NCI-H774 (cell line): Measurements from ENCODE around the gene LAMB1.
"Not testable (repeated sequence)": the region's sequence is repeated elsewhere in the genome, so short reads cannot be mapped to it uniquely, and the experiment has no call there.

ENCODE experiments used
- DNase-seq: peaks from one replicate; lab custom pipeline; 2025; lab: John Stamatoyannopoulos, UW

The LAMB1 gene

DNA sequence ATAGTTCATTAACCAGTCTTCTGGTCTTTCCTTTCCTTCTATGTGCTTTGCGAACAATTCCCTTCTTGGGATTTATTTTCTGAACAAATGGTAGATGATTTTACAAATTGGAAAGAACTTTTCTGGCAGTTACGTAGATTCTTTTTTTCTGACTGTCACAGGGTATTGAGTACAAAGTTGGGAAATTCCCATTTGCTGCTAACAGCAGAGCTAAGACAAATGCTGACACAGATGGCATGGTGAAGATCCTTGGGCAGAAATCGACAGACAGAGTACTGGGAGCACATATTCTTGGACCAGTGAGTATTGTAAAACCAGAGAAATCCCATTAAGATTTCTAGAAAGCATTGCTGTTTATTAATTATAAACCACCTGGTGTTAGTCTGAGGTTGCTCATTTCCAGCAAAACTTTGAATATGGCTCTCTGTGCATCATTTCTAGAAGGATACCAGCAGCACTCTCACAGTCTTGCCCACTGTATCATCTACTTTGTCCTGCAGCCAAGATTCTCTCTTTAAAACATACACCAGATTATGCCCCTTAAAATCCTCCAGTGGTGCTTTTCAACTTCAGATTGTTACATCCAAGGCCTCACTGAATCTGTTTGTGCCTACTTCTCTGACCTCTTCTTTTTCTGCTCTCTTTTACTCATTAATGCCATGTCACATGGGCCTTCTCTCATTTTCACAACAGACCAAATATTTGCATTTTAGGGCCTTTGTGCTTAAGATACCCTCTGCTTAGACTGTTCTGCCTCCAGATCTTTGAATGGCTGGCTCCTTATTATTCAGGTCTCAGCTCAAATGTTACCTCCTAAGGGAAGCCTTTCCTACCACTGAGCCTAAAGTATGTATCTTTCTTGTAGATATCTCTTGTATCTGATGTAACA, 85.0 kb downstream of the LAMB1 start:
- no peak for DNase-seq

DNA sequence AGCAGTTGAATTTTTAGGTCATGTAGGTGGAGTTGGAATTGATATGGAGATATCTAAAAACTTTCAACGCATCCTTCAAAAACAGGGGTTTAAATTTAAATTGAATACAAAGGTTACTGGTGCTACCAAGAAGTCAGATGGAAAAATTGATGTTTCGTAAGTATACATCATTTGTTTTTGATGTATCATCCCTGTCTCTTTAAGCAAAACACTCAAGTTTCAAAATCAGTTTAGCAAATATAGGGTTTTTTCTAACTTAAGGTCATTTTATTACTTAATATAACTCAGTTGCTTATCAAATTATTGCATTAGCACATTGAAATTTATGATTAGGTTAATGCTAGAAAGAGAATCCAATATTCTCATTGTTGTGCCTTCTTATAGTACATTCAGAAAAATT, 87.4 kb downstream of the LAMB1 start:
- no peak for DNase-seq

DNA sequence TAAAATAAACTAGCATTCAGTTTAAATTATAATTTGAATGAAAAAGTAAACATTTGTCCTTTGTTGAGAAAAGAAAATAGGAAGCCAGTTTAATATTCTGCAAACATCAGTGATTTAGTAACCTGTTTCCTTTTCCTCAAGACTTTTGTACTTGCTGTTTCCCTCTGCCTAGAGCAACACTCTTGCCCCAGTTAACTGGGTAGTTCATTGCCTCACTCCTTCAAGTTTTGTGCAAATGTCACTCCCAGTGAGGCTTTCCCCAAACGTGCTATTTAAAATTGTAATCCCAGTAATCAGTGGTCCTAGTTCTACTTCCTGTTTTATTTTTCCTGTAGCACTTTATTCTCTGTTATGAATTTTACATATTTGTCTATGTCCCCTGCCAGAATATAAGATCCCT, 88.1 kb downstream of the LAMB1 start:
- DNase-seq, result no peak

DNA sequence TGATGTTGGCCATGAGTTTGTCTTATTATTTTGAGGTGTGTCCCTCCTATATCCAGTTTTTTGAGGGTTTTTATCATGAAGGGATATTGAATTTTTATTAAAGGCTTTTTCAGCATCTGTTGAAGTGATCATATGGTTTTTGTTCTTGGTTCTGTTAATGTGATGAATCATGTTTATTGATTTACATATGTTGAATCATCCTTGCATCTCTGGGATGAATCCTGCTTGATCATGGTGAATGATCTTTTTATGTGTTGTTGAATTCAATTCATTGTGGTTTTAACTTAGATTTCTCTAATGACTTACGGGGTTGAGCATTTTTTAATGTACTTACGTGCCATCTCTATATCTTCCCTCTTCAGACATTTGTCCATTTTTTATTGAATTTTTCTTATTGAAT, 89.1 kb downstream of the LAMB1 start:
- DNase-seq, result no peak

DNA sequence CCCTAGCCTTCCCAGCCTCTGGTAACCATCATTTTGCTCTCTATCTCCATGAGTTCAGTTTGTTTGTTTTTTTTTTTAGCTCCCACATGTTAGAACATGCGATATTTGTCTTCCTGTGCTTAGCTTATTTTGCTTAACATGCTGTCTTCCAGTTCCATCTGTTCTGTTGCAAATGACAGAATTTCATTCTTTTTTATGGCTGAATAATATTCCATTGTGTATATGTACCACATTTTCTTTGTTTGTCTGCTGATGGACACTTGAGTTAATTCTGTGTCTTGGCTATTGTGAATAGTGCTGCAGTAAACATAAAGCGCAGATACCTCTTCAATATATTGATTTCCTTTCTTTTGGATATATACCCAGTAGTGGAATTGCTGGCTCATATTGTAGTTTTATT, 91.0 kb downstream of the LAMB1 start:
- no peak for DNase-seq

DNA sequence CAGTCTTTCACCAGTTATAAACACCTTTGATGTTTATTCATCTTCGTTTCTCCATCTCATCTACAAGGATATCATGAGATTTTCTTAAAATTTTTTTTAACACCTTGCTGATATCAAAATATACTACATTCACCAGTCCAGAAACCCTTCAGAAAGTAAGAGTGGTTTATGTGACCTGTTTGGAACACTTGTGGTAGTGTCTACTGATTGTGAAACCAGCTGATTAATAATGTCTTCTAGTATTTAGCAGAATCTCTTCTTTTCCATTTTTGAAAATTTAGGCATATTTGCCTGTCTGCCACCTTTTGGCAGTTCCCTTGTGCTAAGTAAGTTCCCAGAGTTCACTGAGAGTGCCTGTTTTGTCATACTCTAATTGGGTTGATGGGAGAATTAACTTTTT, 93.5 kb downstream of the LAMB1 start:
- DNase-seq, result no peak

DNA sequence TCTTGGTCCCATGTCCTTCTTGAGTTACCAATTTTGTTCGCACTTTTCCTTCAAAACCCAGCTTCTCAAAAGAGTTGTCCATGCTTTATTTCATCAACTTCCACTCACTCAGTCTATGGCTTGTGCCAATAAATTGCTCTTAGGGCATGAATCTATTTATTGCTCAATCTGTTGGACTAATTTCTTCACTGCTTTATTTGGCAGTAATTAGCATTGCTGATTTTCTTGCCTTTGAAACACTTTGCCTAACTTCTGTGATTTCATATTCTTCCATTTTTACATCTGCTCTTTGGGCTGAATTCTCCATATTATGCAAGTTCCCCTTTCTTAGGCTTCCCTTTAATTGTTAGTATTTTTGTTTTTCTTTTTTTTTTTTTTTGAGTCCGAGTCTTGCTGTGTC, 95.2 kb downstream of the LAMB1 start:
- no peak for DNase-seq

DNA sequence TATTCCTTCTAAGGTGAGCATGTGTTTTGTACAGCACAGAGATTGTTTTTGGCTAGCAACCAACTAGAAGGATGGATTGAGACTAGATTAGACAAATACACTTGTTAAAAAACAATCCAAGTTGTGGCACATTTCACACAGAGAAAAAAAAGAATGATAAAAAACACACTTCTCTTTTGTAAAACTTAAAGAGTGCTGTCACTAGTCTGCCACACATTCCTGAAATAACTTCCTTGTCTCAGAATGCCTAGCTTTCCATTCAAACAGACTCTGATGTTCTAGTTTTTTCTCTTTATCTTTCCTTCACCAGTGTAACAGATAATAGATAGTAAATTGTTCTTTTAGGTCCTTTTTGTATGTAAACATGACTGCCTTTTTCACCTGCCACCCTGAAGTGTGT, 100.6 kb downstream of the LAMB1 start:
- no peak for DNase-seq

DNA sequence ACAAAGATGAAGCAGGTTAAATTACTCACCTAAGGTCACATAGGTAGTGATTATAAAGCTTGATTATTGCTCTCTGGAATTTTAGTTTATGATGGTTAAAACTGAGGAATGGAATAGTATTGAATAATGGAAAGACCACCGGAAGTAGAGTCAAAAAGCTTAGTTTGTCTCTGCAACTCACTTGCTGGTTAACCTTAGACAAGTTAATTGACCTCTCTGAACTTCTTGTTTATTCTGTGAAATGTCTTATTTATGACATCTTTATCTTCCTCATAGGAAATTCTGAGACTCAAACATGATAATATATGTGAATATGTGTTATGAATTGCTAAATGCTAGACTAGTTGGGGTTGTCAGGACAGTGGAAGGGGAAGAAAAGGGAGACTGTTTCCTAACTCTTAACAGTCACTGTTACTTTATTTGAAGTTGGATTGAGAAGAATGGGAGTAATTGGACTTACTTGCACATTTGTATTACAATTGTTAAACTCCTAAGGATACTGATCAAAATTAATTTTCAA, 102.4 kb downstream of the LAMB1 start:
- no peak for DNase-seq

DNA sequence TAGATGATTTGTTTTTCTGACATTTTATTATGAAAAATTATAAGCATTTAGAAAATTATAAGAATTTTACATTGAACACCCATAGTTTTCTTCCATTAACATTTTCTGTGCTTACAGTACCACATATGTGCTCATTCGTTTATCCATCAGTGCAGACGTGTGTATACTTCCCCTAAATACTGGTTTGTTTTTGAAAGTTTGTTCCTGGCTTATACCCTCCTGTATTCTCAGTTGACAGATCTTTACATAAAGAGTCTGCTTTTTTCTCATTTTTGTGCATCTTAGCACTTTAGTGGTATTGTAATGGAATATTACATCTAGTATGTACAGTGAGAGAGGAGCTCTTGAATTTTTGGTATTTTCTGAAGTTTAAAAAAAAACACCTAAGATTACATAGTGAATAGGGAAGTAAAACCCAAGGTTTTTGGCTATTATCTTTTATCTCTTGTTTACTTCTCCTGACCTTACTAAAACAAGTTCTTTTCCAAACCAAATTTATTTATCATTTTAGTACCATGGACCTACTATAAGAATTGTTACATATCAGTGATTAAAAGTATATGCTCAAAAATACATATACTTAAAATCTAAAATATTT, 103.9 kb downstream of the LAMB1 start:
- no peak for DNase-seq

DNA sequence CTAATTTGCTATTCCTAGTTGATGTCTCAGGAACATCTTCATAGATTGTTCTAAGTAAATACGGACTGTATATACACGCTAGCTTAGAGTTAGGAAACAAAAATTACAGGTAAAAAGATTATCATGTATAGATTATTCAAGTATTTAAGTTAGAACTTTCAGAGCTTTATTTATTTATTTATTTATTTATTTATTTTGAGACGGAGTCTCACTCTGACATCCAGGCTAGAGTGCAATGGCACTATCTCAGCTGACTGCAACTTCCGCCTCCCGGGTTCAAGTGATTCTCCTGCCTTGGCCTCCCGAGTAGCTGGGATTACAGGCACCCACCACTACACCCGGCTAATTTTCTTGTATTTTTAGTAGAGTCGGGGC, 110.6 kb downstream of the LAMB1 start:
- not testable (repeated sequence) for DNase-seq

DNA sequence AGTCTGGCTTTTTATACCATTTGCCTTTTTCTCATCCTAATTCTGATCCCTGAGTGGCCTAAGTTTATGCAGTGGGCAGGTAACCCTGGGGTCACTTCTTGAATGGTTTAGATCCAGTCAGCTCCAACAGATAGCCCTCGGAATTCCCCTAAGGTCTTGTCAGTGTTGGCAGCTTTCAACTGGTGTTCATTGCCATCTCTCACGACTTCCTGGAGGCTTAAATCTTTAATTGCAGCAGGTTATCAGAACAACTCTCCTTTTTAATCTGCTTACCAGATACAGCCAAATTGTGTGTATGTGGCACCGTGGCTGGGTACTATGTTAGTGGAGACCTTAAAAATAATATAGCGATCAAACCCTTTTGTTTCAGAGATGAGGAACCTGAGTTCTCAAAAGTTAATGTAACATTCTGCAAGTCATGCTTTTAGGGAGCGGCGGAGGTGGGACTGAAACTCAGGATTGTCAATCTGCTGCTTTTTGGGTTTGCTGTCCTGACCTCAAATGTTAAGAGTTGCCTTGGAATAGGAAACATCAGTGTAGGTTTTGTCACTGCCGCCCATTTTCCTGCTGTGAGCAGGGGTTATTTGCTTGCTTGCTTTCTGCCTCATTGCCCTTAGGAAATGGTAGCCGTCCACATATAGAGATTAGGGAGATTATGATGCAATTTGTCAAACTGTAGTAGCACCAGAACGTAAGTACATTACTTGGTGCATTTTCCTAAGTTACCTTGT, 111.2 kb downstream of the LAMB1 start:
- DNase-seq, result no peak

DNA sequence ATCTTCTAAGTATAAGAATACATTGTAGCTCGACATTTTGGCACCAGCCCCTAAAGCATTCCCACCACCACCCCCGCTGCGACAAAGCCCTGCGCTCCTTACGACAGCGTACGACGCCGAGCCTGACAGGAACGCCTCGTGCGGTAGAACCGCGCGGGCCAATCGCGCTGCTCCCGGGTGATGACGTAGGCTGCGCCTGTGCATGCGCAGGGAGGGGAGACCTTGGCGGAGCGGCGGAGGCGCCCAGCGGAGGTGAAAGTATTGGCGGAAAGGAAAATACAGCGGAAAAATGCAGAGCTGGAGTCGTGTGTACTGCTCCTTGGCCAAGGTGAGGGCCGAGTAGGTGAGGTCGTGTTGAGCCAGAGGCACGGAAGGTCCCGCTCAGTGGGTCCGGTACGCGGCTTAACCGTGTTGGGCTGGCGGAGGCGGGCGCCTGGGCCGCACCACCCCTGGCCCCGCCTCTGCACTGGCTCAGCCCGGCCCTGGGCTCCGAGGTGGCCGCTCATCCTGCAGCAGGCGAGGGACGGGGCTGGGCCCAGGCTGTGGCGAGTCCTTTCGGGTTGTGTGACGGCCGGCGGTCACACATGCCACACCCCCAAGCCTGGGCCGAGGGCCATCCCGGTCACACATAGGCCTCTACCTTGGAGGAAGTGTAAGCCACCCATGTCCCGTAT, 111.9 kb downstream of the LAMB1 start, which contains the start of gene DLD:
Gene DLD (plus strand): TSS at position 222 of the 674 bp plus-strand sequence. CDS start 68 bp downstream, at position 290.
- peak; percentile 91 for DNase-seq

DNA sequence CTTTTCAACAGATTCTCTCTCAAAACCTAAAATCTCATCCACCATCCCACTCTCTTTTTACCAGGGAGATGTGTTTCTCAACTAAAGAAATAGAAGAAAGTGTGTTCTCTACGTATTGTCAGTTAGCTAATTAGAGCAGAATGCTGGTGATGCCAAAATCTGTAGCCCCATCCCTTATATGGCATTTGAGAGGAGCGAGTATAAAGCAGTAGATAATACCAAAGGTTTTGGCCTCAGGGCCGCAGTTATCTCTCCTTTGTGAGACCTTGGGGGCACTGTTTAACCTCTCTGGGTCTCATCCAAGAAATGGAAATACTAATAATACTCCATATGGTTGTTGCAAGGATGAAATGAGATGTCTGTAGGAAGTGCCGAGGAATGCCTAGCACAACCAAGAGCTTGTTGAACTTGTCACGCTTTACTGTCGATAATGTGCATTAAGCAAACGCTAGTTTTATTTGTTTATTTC, 112.4 kb downstream of the LAMB1 start:
- no peak for DNase-seq

DNA sequence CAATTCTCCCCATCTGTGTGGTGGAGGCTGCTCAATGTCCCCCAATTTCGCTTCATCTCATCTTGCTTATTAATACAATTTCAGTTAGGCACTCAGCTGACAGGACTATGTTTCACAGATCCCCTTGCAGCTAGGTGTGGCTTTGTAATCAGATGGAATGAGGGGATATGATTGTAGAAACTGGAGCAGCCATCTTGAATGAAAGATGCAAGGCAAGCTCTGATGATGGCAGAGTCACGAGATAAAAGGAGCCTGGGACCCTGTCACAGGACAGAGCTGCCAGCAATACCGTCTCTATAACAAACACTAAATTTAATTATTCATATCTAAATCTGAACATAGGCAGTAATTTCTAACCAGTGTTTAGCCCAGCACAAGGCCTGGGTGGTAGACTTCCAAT, 113.0 kb downstream of the LAMB1 start:
- DNase-seq, result no peak

DNA sequence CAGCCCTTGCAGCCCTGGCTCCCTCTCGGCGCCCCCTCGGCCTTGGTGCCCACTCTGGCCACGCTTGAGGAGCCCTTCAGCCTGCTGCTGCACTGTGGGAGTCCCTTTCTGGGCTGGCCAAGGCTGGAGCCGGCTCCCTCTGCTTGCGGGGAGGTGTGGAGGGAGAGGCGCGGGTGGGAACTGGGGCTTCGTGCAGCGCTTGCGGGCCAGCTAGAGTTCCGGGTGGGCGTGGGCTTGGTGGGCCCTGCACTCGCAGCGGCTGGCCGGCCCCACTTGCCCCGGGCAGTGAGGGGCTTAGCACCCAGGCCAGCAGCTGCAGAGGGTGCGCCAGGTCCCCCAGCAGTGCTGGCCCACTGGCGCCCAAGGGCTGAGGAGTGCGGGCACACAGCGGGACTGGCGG, 115.1 kb downstream of the LAMB1 start:
- not testable (repeated sequence) for DNase-seq

DNA sequence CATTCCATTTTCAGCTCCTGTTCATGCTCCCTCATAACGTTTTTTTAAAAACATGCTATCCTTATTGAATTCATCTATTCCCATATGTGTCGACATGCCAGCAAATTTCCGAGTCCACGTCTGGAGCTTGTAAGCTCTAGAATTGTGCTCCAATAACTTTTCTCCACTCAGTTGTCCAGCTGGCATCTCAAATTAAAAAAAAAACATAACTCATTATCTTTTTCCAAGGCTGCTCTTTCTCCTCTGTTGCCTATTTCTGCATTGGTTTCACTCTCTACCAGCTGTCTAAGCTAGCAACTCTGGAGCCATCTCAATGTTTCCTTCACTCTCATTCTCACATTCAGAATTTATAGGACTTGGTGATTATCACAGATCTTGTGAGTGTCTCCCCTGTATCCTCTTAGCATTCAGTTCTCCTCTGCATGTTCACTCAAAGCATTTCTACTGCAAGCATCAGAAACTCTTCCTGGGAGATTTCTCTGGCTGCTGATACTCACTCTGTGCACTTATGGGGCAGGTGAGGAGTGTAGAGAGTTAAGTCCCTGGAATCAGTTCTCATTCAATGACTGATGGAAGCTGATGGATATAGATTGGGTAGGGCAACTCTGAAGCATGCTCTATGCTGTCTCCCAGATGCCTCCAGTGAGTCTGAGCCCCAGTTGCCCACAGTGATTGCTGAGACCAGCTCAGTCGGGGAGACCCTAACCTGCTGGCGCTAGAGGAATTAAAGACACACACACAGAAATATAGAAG, 118.7 kb downstream of the LAMB1 start:
- DNase-seq, result no peak

DNA sequence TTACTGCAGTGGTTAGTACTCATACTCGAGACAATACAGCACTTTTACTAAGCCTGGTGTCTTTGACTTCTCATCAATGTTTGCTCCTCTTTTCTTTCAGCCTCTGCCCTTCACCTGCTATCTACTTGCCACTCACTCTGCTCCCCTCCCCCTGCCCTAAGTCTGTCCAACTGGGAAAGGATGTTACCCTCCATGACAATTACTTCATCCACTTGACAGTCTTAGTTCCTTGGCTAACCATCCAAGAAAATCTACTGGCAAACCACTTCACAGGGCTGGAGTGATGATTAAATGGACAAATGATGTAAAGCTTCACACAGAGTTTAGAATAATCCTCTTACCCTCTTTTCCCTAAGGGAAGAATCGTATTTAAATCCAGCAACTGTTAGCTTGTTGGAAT, 120.2 kb downstream of the LAMB1 start:
- DNase-seq, result no peak

DNA sequence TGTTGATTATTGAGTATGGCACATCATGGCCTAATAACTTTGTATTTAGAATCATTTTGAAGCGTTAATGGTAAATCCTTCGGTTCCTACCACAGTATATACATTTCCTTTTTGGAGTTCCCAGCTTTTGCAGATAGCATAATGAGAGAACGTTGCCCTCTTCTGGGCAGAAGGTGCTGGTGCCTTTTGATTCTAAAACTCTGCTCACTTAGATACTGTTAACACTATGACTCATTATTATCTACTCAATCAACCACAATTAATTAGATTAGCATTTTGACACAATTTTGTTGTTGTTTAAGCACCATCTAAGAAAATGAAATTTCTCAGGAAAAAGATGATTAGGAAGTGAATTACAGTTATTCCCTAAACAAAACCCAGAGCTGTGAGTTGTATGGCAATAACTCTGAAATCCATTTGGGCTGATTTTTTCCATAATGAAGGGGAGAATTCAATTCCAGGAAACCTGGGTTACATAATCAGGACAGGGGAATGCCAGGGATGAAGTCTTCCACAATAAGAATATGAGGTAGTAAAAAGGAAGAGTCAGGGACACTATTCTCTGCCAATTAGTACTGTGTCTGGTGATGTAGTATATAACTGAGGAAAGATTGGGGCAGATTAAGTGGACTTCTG, 123.4 kb downstream of the LAMB1 start:
- peak; percentile 46 for DNase-seq

DNA sequence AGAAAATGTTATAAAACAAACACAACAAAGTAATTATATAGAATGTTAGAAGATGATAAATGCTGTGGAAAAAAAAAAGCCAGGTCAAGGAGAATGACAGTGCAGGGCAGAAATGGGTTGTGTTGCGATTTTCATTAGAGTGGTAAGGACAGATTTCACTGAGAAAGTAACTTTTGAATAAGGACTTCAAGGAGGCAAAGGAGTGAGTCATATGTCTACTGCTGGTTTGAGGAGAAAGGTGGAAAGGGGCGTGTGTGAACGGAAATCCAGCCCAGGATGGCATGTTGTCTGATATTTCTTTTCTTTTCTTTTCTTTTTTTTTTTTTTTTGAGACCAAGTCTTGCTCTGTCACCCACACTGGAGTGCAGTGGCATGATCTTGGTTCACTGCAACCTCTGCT, 124.3 kb downstream of the LAMB1 start:
- DNase-seq, result no peak
